Nephron progenitor cell (in vitro differentiated cells): ENCODE data around the gene CELF1.

ENCODE experiments used
- DNase-seq: peaks from one replicate; pipeline ENCODE4 v3.0.0; 2021
- H3K27ac Mint-ChIP-seq: 2 replicates; pipeline ENCODE4 v1.8.0; 2021; ENCODE audit warnings: mild to moderate bottlenecking, moderate library complexity, mixed read lengths
- H3K27me3 Mint-ChIP-seq: 2 replicates; pipeline ENCODE4 v1.8.0; 2021; ENCODE audit warnings: mild to moderate bottlenecking, low read depth, mixed read lengths; ENCODE audit not compliant: poor library complexity
- H3K36me3 Mint-ChIP-seq: 2 replicates; pipeline ENCODE4 v1.8.0; 2021; ENCODE audit warnings: low read depth, mixed read lengths
- H3K4me1 Mint-ChIP-seq: 2 replicates; pipeline ENCODE4 v1.8.0; 2021; ENCODE audit warnings: mixed read lengths
- H3K4me3 Mint-ChIP-seq: 2 replicates; pipeline ENCODE4 v1.8.0; 2021; ENCODE audit warnings: mild to moderate bottlenecking, moderate library complexity, mixed read lengths
- H3K9me3 Mint-ChIP-seq: 2 replicates; pipeline ENCODE4 v1.8.0; 2021; ENCODE audit warnings: mild to moderate bottlenecking, moderate library complexity, mixed read lengths
- CTCF ChIP-seq: fragments of 200-600 bp; sonication (generic); IDR thresholded peaks from 2 replicates; pipeline ENCODE4 v1.5.0; 2021; ENCODE audit warnings: antibody characterized with exemption

CELF1 gene

GRCh38 chr11:47578524-47579494 lies 25.9 kb upstream of the CELF1 start, which contains the start of the genes KBTBD4 and NDUFS3:
TSS of gene KBTBD4 (minus strand) at chr11:47578970. CDS start at chr11:47578951, 19 bp downstream.
TSS of gene NDUFS3 (plus strand) at chr11:47579074. CDS start at chr11:47579092, 18 bp downstream.
- no peak for TF ChIP-seq CTCF
- H3K9me3 Mint-ChIP-seq: no peaks in the 10 kb centered on the region
- H3K27me3 Mint-ChIP-seq: no peaks in the 10 kb centered on the region
- peak; percentile 96 for DNase-seq
- H3K36me3 Mint-ChIP-seq: peaks cover 59% of the 10 kb centered on the region
- peaks cover 43% of the 10 kb centered on the region for H3K4me1 Mint-ChIP-seq
- H3K27ac Mint-ChIP-seq: peak within 1 kb of the TSS; percentile 100
- H3K4me3 Mint-ChIP-seq: peak within 1 kb of the TSS; percentile 98

DNA sequence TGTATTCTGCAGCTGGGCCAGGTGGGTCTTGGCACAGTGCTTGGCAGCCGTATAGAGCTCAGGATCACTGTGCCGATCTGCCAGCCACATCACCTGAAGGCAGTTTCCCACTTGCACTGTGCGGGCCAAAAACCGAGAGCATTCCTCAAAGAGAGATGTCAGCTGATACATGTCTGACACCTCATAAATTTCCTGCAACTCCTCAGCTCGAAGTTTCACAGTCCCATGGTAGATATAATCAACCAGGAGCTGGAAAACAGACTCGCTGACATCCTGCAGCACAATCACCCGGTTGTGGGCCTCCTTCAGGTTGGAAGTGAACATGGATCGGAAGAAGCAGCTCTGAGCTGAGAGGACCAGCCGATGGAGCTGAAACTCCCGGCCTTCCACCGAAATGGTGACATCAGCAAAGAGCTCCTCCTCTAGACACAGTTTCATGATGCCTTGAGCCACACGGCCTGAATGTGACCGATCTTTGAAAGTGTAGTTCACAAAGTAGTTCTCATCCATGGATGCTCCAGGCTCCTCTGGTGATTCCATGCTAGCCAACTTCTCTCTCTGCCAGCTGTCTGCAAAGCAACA lies 24.6 kb upstream of the CELF1 start:
- H3K27me3 Mint-ChIP-seq: no peaks in the 10 kb centered on the region
- H3K9me3 Mint-ChIP-seq: no peaks in the 10 kb centered on the region
- no peak for TF ChIP-seq CTCF
- peak overlapping the region; percentile 100 for H3K27ac Mint-ChIP-seq
- no peak for DNase-seq
- H3K36me3 Mint-ChIP-seq: peaks cover 62% of the 10 kb centered on the region
- peak overlapping the region; percentile 98 for H3K4me3 Mint-ChIP-seq
- peaks cover 43% of the 10 kb centered on the region for H3K4me1 Mint-ChIP-seq

- Mint-ChIP-seq H3K4me1 (peaks cover 16% of the 10 kb centered on the region), H3K36me3 (peaks cover 60% of the 10 kb centered on the region), H3K27ac (no peak overlapping the region), H3K27me3 (no peaks in the 10 kb centered on the region), H3K4me3 (no peak overlapping the region), H3K9me3 (no peaks in the 10 kb centered on the region)
- TF ChIP-seq CTCF: no peak
- no peak for DNase-seq
Measured at GRCh38 chr11:47573321-47573720, 20.4 kb upstream of the CELF1 start.

- Mint-ChIP-seq H3K4me3 (no peak overlapping the region), H3K4me1 (peaks cover 10% of the 10 kb centered on the region), H3K27me3 (no peaks in the 10 kb centered on the region), H3K36me3 (peaks cover 60% of the 10 kb centered on the region), H3K27ac (peak overlapping the region; percentile 73), H3K9me3 (no peaks in the 10 kb centered on the region)
- no peak for TF ChIP-seq CTCF
- no peak for DNase-seq
Measured at GRCh38 chr11:47572715-47573255, 19.9 kb upstream of the CELF1 start.

GRCh38 chr11:47571895-47572294 lies 19.0 kb upstream of the CELF1 start:
- no peak overlapping the region for H3K27ac Mint-ChIP-seq
- no peak for DNase-seq
- H3K27me3 Mint-ChIP-seq: no peaks in the 10 kb centered on the region
- peaks cover 55% of the 10 kb centered on the region for H3K36me3 Mint-ChIP-seq
- no peaks in the 10 kb centered on the region for H3K9me3 Mint-ChIP-seq
- TF ChIP-seq CTCF: no peak
- H3K4me1 Mint-ChIP-seq: peaks cover 2% of the 10 kb centered on the region
- no peak overlapping the region for H3K4me3 Mint-ChIP-seq
